Stimulated activated CD4-positive, alpha-beta T cell treated with anti-CD3 and anti-CD28 coated beads, Interleukin-15, amount 100 ng/mL, for 24 hours (primary cell): ENCODE results near the gene PERCC1.

Experiments
- DNase-seq: peaks from one replicate; pipeline ENCODE4 v3.0.0-alpha.2; 2020

The PERCC1 gene

GRCh38 chr16:1413684-1414531 lies 17.0 kb upstream of the PERCC1 start:
- DNase-seq = peak; percentile 74

- peak; percentile 85 for DNase-seq
Observed at GRCh38 chr16:1414532-1415260, 16.2 kb upstream of the PERCC1 start, which contains the start of gene UNKL. TSS of gene UNKL (minus strand) at chr16:1414704. CDS start at chr16:1414691, 13 bp downstream.

GRCh38 chr16:1416521-1416941 lies 14.3 kb upstream of the PERCC1 start:
- DNase-seq = no peak

- DNase-seq = no peak
Observed at GRCh38 chr16:1420111-1420539, 10.8 kb upstream of the PERCC1 start.

- no peak for DNase-seq
Observed at GRCh38 chr16:1422076-1422475, 8.8 kb upstream of the PERCC1 start.

- no peak for DNase-seq
Observed at GRCh38 chr16:1424028-1424427, 6.8 kb upstream of the PERCC1 start.

- DNase-seq = no peak
Observed at GRCh38 chr16:1425616-1426370, 5.1 kb upstream of the PERCC1 start.

GRCh38 chr16:1426734-1427471 lies 4.0 kb upstream of the PERCC1 start:
- DNase-seq = no peak

GRCh38 chr16:1427473-1428461 lies 3.1 kb upstream of the PERCC1 start:
- no peak for DNase-seq

GRCh38 chr16:1428511-1428910 lies 2.4 kb upstream of the PERCC1 start:
- DNase-seq = peak; percentile 70

GRCh38 chr16:1429012-1429411 lies 1.9 kb upstream of the PERCC1 start:
- DNase-seq = no peak

GRCh38 chr16:1429631-1430030 lies 1.2 kb upstream of the PERCC1 start:
- no peak for DNase-seq

GRCh38 chr16:1430214-1430758 lies 592 bp upstream of the PERCC1 start:
- DNase-seq = no peak

- DNase-seq = no peak
Observed at GRCh38 chr16:1431497-1432270, 806 bp downstream of the PERCC1 start.

GRCh38 chr16:1432388-1433262 lies 1.7 kb downstream of the PERCC1 start:
- peak; percentile 21 for DNase-seq

GRCh38 chr16:1433263-1433560 lies 2.3 kb downstream of the PERCC1 start:
- no peak for DNase-seq

- DNase-seq = no peak
Observed at GRCh38 chr16:1433756-1434155, 2.9 kb downstream of the PERCC1 start.

GRCh38 chr16:1434644-1435592 lies 4.0 kb downstream of the PERCC1 start:
- DNase-seq = no peak
